ENCODE measurements around the gene ABHD2.
A peak's percentile ranks its signal among the peaks of the same experiment; 100 is the strongest.

ABHD2 gene

GRCh38 chr15:89122505-89123180, 34.4 kb downstream of the ABHD2 start:
- H3K4me3 ChIP-seq (ENCODE audit: low read depth, low read length): no peak overlapping the region
- TF ChIP-seq CTCF (IDR thresholded peaks at IDR 0.05; ENCODE audit: insufficient read depth, low read depth, low read length, missing control alignments): no peak
- no peak for DNase-seq (ENCODE audit: low read depth)

DNA sequence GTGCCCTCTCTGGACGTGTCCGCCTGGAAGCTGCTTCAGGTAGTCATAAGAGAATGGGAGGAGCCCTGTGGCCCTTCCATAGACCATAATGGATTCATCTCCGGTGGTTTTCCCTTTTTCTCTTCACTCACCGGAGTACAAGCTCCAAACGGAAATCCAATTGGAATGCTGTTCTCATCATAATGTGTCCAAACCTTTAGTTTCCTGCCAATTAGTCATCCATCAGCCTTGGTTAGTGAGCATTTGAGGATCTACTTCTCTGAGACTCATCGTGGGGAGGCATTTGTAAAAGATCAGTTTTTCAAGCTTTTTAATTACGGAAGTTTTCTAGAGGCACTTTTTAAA, 34.9 kb downstream of the ABHD2 start:
- no peak overlapping the region for H3K4me3 ChIP-seq (ENCODE audit: low read depth, low read length)
- DNase-seq (ENCODE audit: low read depth): no peak
- no peak for TF ChIP-seq CTCF (IDR thresholded peaks at IDR 0.05; ENCODE audit: insufficient read depth, low read depth, low read length, missing control alignments)

DNA sequence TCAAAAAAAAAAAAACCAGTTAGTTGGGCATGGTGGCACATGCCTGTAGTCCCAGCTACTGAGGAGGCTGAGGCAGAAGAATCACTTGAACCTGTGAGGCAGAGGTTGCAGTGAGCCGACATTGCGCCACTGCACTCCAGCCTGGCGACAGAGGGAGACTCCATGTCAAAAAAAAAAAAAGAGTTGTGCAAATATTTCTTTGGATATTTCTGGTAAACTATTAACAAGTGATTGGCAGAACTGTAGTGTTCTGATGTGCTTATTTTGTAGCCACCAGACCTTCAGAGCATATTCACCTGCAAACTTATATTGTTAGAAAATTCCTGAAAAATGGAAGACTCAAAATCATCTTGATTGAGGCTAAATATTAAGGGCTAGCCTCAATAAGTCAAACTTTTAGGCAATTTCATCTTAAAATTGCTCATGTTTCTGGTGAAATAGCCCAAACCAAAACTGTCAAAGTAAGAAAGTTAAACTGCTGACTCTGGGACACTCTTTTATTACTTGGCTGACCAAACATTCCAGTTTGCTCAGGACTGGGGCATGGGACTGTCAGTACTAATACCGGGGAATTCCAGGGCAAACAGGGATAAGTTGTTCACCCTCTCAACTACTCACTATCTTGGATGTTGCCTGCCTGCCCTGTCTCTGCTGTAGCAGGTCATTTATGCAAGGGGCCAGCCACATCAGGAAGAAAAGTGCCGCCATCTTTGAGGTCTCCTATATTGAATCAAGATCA, 37.0 kb downstream of the ABHD2 start:
- TF ChIP-seq CTCF (IDR thresholded peaks at IDR 0.05; ENCODE audit: insufficient read depth, low read depth, low read length, missing control alignments): no peak
- no peak overlapping the region for H3K4me3 ChIP-seq (ENCODE audit: low read depth, low read length)

GRCh38 chr15:89126009-89126408, 37.8 kb downstream of the ABHD2 start:
- no peak for TF ChIP-seq CTCF (IDR thresholded peaks at IDR 0.05; ENCODE audit: insufficient read depth, low read depth, low read length, missing control alignments)
- DNase-seq (ENCODE audit: low read depth): no peak
- H3K4me3 ChIP-seq (ENCODE audit: low read depth, low read length): no peak overlapping the region

More for the DNA sequence above, 37.0 kb downstream of the ABHD2 start:
- no peak for DNase-seq (ENCODE audit: low read depth)

DNA sequence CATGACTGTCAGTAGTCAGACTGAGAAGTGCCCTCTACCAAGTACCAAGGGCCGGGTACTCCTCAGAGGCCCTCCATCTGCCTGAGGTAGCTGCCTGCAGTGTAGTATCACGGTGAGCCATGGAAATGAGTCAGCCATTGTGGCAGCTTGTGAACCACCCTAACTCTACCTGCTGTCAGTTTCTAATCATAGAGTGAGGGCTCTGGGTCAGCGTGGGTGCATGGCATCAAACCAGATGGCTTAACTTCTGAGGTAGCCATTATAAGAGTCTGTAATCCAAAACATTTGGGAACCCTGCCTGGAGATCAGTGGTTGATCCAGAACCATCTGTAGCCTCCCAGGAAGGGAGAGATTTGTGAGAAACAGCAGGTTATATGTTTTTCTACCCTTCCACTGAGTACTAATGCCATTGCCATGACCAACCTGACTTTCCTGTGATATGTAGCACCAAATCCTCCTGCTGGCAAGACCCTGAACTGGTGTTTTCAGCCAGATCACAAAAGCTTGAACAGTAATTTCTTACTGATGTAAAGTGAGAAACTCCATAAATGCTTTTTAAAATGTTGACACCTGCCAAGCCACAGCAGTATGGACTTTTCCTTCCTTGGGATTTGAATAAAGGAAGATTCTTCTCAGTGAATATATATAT, 38.9 kb downstream of the ABHD2 start:
- H3K4me3 ChIP-seq (ENCODE audit: low read depth, low read length): no peak overlapping the region
- peak; percentile 8 for DNase-seq (ENCODE audit: low read depth)
- no peak for TF ChIP-seq CTCF (IDR thresholded peaks at IDR 0.05; ENCODE audit: insufficient read depth, low read depth, low read length, missing control alignments)

DNA sequence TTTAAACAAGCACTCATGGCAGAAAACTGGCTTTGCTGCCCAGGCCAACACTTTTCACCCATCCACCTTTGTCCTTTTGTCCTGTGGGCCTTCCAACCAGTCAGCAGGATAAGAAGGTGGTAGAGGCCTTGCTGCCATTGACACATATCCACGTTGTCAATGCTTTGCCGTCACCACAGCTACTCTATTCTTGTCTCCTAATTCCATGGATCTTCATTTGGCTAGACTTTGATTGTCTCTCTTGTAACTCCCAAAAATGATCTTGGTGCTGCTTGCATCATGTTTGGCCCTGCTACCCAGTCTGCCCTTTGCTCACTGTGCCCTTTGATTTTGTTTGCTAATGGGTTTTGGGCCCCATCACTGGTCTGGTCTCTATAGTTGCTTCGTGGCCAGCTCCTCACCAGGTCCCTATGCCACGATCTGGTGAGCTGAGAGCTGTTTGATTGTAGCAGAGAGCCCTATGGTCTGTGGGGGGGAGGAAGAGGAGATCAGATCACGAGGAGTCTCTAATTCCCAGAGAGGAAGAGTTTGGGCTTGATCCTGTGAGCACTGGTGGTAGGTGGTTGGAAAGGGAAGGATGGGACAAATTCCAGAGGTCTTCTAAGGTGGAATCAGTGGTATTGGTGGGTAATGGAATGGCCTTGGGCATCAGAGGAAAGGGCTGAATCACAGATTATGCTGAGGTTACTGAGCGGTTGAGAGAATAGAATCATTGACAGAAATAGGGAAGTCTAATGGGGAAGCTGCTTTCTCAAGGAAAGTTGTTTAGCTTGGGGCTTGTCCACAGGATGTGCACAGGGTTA, 40.3 kb downstream of the ABHD2 start:
- DNase-seq (ENCODE audit: low read depth): no peak

More for the DNA sequence above, 40.3 kb downstream of the ABHD2 start:
- no peak for TF ChIP-seq CTCF (IDR thresholded peaks at IDR 0.05; ENCODE audit: insufficient read depth, low read depth, low read length, missing control alignments)
- no peak overlapping the region for H3K4me3 ChIP-seq (ENCODE audit: low read depth, low read length)

All from GM12865 (cell line).